Astrocyte (in vitro differentiated cells and primary cell): ENCODE results near the gene PRKG1.

Experiments used
- EZH2 ChIP-seq: IDR thresholded peaks from 2 replicates; pipeline ENCODE4 v1.6.1; 2012; ENCODE audit warnings: mild to moderate bottlenecking, low read length, inconsistent platforms; ENCODE audit not compliant: insufficient read depth
- TF ChIP-seq, protein P1 (sequence below): IDR thresholded peaks from 2 replicates; pipeline ENCODE4 v1.5.1; 2011; ENCODE audit warnings: low read depth, mild to moderate bottlenecking, inconsistent platforms, low read length, moderate library complexity; ENCODE audit not compliant: insufficient read depth

- TF ChIP-seq, protein P1, sequence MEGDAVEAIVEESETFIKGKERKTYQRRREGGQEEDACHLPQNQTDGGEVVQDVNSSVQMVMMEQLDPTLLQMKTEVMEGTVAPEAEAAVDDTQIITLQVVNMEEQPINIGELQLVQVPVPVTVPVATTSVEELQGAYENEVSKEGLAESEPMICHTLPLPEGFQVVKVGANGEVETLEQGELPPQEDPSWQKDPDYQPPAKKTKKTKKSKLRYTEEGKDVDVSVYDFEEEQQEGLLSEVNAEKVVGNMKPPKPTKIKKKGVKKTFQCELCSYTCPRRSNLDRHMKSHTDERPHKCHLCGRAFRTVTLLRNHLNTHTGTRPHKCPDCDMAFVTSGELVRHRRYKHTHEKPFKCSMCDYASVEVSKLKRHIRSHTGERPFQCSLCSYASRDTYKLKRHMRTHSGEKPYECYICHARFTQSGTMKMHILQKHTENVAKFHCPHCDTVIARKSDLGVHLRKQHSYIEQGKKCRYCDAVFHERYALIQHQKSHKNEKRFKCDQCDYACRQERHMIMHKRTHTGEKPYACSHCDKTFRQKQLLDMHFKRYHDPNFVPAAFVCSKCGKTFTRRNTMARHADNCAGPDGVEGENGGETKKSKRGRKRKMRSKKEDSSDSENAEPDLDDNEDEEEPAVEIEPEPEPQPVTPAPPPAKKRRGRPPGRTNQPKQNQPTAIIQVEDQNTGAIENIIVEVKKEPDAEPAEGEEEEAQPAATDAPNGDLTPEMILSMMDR: no peak
- TF ChIP-seq EZH2: no peak
Measured at GRCh38 chr10:51447119-51447518, 372.8 kb downstream of the PRKG1 start.
